GM12878 (cell line): Measurements from ENCODE around the gene GPBP1L1. TPM values are rescaled to one million over a fixed set of nuclear protein-coding genes. Genes with fewer than 3 reads are reported as not detected.

Experiments used
- BHLHE40 ChIP-seq, 2 experiments: fragments of 450-650 bp in 1 of 2; IDR thresholded peaks; 2 replicates each; pipeline ENCODE4 v1.6.1; 2011 to 2017; ENCODE audit warnings: low read depth in 2 of 2, borderline replicate concordance in 1 of 2, improper control_type of control experiment in 1 of 2, low read length in 1 of 2, mild to moderate bottlenecking in 1 of 2
- BMI1 ChIP-seq: fragments of 450-650 bp; IDR thresholded peaks from 2 replicates; pipeline ENCODE4 v1.6.1; 2016; ENCODE audit warnings: mild to moderate bottlenecking, moderate library complexity, borderline replicate concordance
- CEBPZ ChIP-seq: fragments of 150-350 bp; IDR thresholded peaks from 2 replicates; pipeline ENCODE4 v1.6.1; 2016; ENCODE audit warnings: low read depth, low read length
- GATAD2B ChIP-seq: fragments of 450-650 bp; conservative IDR thresholded peaks from 2 replicates; pipeline ENCODE4 v1.6.1; 2017; ENCODE audit warnings: low read depth, mild to moderate bottlenecking, moderate library complexity
- POU2F2 ChIP-seq: IDR thresholded peaks from 3 replicates; pipeline ENCODE4 v1.6.1; 2011; ENCODE audit warnings: low read depth, mild to moderate bottlenecking, low read length, borderline replicate concordance
- SUPT20H ChIP-seq: IDR thresholded peaks from 2 replicates; pipeline ENCODE4 v1.6.1; 2011; ENCODE audit warnings: low read depth, mild to moderate bottlenecking, low read length, moderate library complexity, borderline replicate concordance; ENCODE audit not compliant: control insufficient read depth
- ZNF384 ChIP-seq: IDR thresholded peaks from 2 replicates; pipeline ENCODE4 v1.6.1; 2012; ENCODE audit warnings: low read depth, mild to moderate bottlenecking, low read length, improper control_type of control experiment, borderline replicate concordance
- polyA plus RNA-seq, 11 experiments: library from polyadenylated mRNA; depleted of rRNA in 4 of 11; unstranded in 6 of 11; stranded (reverse) in 5 of 11; fragments of >200 nt; fragmentation: Nextera tagmentation in 4 of 11; fragmentation: Illumina TruSeq in 1 of 11; extraction: Ambion mirVana in 4 of 11; extraction: Trizol in 1 of 11; gene quantifications; 1 replicate in 1 of 11; 2 replicates in 10 of 11; pipeline versions ENCODE4 v1.2.1 to v1.2.3, GENCODE V29; 2011 to 2016; ENCODE audit warnings: inconsistent platforms in 2 of 11, missing spikeins in 2 of 11, low read depth in 1 of 11
- total RNA-seq, 4 experiments: library from RNA; depleted of rRNA in 3 of 4; stranded (reverse); fragments of >200 nt in 3 of 4; fragmentation: Illumina TruSeq in 1 of 4; extraction: Trizol in 1 of 4; gene quantifications; 2 replicates each; pipeline versions ENCODE4 v1.2.1 to v1.2.3, GENCODE V29; 2013 to 2021
- TF ChIP-seq, protein P1 (sequence below): fragments of 450-650 bp; IDR thresholded peaks from 2 replicates; pipeline ENCODE4 v1.6.1; 2018; ENCODE audit warnings: borderline replicate concordance, mild to moderate bottlenecking; ENCODE audit not compliant: partially characterized antibody
- TF ChIP-seq, protein P2 (sequence below): fragments of 450-650 bp; IDR thresholded peaks from 2 replicates; pipeline ENCODE4 v1.6.1; 2017; ENCODE audit warnings: mild to moderate bottlenecking
- TF ChIP-seq, protein P3 (sequence below): fragments of 450-650 bp; formaldehyde crosslinking; IDR thresholded peaks from 2 replicates; pipeline ENCODE4 v1.4.0; 2020; ENCODE audit warnings: mild to moderate bottlenecking, moderate library complexity
- TF ChIP-seq, protein P4 (sequence below), 3 experiments: IDR thresholded peaks in 2 of 3; conservative IDR thresholded peaks in 1 of 3; 2 replicates each; pipeline ENCODE4 v1.5.1; 2011; ENCODE audit warnings: low read depth in 3 of 3, low read length in 3 of 3, mild to moderate bottlenecking in 3 of 3, control low read depth in 2 of 3, moderate library complexity in 2 of 3, inconsistent platforms in 1 of 3, mixed read lengths in 1 of 3; ENCODE audit not compliant: control insufficient read depth in 2 of 3, insufficient read depth in 1 of 3; ENCODE audit errors: extremely low read depth in 1 of 3

Gene GPBP1L1
- total and polyA plus RNA-seq, 10 of the 15 experiments (the other 5 are each of a cell fraction or from before 2014, with no cell fraction given): 37.3 to 91.6 (median 81.2) TPM

DNA sequence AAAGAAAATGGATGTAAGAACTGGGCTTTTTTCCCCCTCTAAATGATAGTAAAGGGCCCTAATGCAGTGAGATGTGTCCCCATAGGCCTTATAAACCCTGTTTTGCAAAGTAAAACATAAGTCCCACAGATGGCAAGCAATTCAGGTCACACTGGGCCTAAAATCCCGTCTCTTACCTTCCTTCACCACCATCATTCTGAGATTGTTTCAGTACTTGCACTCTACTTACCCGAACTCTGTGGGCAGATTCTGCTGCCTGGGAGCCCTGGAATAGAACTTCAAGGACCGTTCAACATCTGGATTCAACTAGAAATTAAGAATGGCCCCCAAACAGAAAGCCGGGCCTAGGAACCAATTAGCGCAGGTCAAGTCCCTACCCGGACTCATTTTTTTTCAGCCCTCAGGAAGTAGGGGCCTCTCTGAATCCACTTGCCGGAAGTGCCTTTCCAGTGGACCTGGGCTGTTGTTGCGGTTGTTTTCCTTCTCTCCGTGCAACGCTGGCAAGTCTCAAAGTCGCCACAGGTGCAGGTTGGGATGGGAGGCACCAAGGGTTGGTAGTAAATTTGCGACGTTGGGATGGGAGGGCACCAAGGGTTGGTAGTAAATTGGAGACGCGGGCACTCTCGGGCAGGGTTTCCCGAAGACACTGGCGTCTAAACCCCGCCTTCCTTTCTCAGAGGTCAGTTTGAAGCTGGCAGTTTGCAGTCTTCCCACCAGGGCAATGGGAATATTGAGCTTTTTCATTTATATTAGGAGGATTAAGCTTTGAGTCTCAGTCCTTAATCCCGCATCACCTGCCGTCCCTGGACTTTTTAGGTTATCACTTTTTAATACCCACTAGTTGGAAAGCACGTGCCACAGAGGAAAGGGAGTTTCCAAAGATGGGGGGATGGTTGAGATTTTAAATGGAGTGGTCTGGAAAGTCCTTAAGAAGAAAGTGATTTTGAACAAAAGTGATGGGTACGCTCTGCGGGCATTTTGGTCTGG lies 1.7 kb upstream of the GPBP1L1 start, which contains the start of gene TMEM69 (continued):
- TF ChIP-seq BMI1 (no peak), ZNF384 (peak; percentile 50; the same call in 1 of the 2 replicates), BHLHE40 (IDR thresholded peaks at IDR 0.05; ENCODE audit: borderline replicate concordance in 1 of 2, low read depth in 2 of 2, low read length in 1 of 2) (peak; percentile 95 to 96), CEBPZ (no peak), GATAD2B (peak; percentile 51; the same call in 1 of the 2 replicates), SUPT20H (no peak), POU2F2 (peak; percentile 79)
- TF ChIP-seq, protein P1, sequence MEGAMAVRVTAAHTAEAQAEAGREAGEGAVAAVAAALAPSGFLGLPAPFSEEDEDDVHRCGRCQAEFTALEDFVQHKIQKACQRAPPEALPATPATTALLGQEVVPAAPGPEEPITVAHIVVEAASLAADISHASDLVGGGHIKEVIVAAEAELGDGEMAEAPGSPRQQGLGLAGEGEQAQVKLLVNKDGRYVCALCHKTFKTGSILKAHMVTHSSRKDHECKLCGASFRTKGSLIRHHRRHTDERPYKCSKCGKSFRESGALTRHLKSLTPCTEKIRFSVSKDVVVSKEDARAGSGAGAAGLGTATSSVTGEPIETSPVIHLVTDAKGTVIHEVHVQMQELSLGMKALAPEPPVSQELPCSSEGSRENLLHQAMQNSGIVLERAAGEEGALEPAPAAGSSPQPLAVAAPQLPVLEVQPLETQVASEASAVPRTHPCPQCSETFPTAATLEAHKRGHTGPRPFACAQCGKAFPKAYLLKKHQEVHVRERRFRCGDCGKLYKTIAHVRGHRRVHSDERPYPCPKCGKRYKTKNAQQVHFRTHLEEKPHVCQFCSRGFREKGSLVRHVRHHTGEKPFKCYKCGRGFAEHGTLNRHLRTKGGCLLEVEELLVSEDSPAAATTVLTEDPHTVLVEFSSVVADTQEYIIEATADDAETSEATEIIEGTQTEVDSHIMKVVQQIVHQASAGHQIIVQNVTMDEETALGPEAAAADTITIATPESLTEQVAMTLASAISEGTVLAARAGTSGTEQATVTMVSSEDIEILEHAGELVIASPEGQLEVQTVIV: peak; percentile 72
- TF ChIP-seq, protein P2, sequence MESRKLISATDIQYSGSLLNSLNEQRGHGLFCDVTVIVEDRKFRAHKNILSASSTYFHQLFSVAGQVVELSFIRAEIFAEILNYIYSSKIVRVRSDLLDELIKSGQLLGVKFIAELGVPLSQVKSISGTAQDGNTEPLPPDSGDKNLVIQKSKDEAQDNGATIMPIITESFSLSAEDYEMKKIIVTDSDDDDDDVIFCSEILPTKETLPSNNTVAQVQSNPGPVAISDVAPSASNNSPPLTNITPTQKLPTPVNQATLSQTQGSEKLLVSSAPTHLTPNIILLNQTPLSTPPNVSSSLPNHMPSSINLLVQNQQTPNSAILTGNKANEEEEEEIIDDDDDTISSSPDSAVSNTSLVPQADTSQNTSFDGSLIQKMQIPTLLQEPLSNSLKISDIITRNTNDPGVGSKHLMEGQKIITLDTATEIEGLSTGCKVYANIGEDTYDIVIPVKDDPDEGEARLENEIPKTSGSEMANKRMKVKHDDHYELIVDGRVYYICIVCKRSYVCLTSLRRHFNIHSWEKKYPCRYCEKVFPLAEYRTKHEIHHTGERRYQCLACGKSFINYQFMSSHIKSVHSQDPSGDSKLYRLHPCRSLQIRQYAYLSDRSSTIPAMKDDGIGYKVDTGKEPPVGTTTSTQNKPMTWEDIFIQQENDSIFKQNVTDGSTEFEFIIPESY: no peak
- TF ChIP-seq, protein P3, sequence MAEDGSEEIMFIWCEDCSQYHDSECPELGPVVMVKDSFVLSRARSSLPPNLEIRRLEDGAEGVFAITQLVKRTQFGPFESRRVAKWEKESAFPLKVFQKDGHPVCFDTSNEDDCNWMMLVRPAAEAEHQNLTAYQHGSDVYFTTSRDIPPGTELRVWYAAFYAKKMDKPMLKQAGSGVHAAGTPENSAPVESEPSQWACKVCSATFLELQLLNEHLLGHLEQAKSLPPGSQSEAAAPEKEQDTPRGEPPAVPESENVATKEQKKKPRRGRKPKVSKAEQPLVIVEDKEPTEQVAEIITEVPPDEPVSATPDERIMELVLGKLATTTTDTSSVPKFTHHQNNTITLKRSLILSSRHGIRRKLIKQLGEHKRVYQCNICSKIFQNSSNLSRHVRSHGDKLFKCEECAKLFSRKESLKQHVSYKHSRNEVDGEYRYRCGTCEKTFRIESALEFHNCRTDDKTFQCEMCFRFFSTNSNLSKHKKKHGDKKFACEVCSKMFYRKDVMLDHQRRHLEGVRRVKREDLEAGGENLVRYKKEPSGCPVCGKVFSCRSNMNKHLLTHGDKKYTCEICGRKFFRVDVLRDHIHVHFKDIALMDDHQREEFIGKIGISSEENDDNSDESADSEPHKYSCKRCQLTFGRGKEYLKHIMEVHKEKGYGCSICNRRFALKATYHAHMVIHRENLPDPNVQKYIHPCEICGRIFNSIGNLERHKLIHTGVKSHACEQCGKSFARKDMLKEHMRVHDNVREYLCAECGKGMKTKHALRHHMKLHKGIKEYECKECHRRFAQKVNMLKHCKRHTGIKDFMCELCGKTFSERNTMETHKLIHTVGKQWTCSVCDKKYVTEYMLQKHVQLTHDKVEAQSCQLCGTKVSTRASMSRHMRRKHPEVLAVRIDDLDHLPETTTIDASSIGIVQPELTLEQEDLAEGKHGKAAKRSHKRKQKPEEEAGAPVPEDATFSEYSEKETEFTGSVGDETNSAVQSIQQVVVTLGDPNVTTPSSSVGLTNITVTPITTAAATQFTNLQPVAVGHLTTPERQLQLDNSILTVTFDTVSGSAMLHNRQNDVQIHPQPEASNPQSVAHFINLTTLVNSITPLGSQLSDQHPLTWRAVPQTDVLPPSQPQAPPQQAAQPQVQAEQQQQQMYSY (CRISPR knock-in tag): no peak
- TF ChIP-seq, protein P4, sequence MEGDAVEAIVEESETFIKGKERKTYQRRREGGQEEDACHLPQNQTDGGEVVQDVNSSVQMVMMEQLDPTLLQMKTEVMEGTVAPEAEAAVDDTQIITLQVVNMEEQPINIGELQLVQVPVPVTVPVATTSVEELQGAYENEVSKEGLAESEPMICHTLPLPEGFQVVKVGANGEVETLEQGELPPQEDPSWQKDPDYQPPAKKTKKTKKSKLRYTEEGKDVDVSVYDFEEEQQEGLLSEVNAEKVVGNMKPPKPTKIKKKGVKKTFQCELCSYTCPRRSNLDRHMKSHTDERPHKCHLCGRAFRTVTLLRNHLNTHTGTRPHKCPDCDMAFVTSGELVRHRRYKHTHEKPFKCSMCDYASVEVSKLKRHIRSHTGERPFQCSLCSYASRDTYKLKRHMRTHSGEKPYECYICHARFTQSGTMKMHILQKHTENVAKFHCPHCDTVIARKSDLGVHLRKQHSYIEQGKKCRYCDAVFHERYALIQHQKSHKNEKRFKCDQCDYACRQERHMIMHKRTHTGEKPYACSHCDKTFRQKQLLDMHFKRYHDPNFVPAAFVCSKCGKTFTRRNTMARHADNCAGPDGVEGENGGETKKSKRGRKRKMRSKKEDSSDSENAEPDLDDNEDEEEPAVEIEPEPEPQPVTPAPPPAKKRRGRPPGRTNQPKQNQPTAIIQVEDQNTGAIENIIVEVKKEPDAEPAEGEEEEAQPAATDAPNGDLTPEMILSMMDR (IDR thresholded peaks at IDR 0.05 in 2 of 3, conservative IDR thresholded peaks at IDR 0.05 in 1 of 3; ENCODE audit: control insufficient read depth in 2 of 3, extremely low read depth in 1 of 3, insufficient read depth in 1 of 3, low read depth in 3 of 3, low read length in 3 of 3): 0 out of 6 replicates have a peak, but pooled peaks of 1 of the 3 experiments have one; percentile 3
